A673 (cell line): ENCODE data around the gene MAX.
"Not testable (repeated sequence)": the region's sequence is repeated elsewhere in the genome, so short reads cannot be mapped to it uniquely, and the experiment has no call there.

Experiments used
- CTCF ChIP-seq: fragments of 300-800, 200-600 bp; sonication (generic); conservative IDR thresholded peaks from 2 replicates; pipeline ENCODE4 v1.5.1; 2017; ENCODE audit warnings: low read depth, mild to moderate bottlenecking, antibody characterized with exemption, low read length, moderate library complexity, mixed read lengths
- EZH2 ChIP-seq: fragments of 200-600 bp; sonication (generic); IDR thresholded peaks from 2 replicates; pipeline ENCODE4 v1.6.1; 2017; ENCODE audit warnings: borderline replicate concordance, low read depth, mild to moderate bottlenecking, mixed read lengths, antibody characterized with exemption, low read length; ENCODE audit not compliant: poor library complexity, severe bottlenecking

DNA sequence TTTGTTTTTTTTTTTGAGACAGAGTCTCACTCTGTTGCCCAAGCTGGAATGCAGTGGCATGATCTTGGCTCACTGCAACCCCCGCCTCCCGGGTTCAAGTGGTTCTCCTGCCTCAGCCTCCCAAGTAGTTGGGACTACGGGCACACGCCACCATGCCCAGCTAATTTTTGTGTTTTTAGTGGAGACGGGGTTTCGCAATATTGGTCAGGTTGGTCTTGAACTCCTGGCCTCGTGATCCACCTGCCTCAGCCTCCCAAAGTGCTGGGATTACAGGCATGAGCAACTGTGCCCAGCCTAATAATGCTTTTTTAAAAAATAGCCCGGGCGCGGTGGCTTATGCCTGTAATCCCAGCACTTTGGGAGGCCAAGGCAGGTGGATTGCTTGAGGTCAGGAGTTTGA lies 71.0 kb downstream of the MAX start:
- not testable (repeated sequence) for TF ChIP-seq EZH2, CTCF
